ENCODE measurements around the gene MERTK. TPM values are rescaled to one million over a fixed set of nuclear protein-coding genes. Genes with fewer than 3 reads are reported as not detected.
A peak's percentile ranks its signal among the peaks of the same experiment; 100 is the strongest.

The MERTK gene
- total RNA-seq, 2 experiments from 2014 or later, result 0.08 to 0.19 TPM

GRCh38 chr2:111898703-111899514 lies 502 bp downstream of the MERTK start:
- no peaks in the 10 kb centered on the region for H3K9me3 Mint-ChIP-seq
- Histone ChIP-seq H3K36me3 (ENCODE audit: insufficient read depth, low read length) (no peaks in the 10 kb centered on the region), H3K9me3 (ENCODE audit: control insufficient read depth in 1 of 2, insufficient read depth in 1 of 2, low read length in 2 of 2) (peaks cover 0 to 5% of the 10 kb centered on the region in 2 experiments), H3K27me3 (ENCODE audit: control insufficient read depth in 1 of 2, insufficient read depth in 2 of 2, low read length in 2 of 2) (peaks cover 7 to 11% of the 10 kb centered on the region in 2 experiments), H3K27ac (ENCODE audit: low read depth in 1 of 2, low read length in 2 of 2) (no peak overlapping the region), H3K4me3 (ENCODE audit: low read length) (peak overlapping the region; percentile 63), H3K4me1 (ENCODE audit: insufficient read depth, low read length) (peaks cover 23% of the 10 kb centered on the region)
- H3K27me3 Mint-ChIP-seq, result no peaks in the 10 kb centered on the region
- TF ChIP-seq CTCF (IDR thresholded peaks at IDR 0.05), result no peak
- H3K4me3 Mint-ChIP-seq, result peak overlapping the region; percentile 86
- intact Hi-C loops (cut with DNase I, micrococcal nuclease), result no loop called here
- peak in 8 of 14 experiments; percentile 5 to 45 (median 18) for DNase-seq
- no peak overlapping the region for H3K27ac Mint-ChIP-seq
- peak; percentile 30 for ATAC-seq (ENCODE audit: poor library complexity)
- H3K36me3 Mint-ChIP-seq (ENCODE audit: low read depth), result no peaks in the 10 kb centered on the region
- CTCF ChIA-PET, result interaction anchor here (1.4 kb wide), 1 partner anchor 11 kb away, joined by 3 read pairs; no protein-coding TSS in a partner anchor
- peaks cover 23% of the 10 kb centered on the region for H3K4me1 Mint-ChIP-seq (ENCODE audit: low read depth)
- POLR2A ChIA-PET, result interaction anchor here (1.3 kb wide), 1 partner anchor 11 kb away, joined by 4 read pairs; no protein-coding TSS in a partner anchor

DNA sequence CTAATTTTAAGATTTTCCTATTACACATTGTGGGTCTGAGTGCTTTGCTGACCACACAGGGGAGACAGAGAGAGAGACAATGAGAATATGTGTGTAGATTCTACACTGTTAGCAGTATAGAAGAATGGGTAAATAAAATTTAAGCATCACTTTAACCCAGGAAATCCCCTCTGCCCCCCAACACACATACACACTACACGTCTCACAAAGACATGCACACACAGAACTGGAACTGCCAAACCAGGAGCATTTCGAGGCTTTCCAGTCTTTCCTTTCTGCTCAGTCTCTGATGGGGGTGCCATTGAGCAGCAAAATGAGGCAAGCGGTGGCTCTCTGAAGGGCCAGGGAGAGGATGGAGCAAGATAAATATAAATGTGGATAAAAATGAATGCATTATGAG lies 2.5 kb downstream of the MERTK start:
- Mint-ChIP-seq H3K4me1 (ENCODE audit: low read depth) (peaks cover 26% of the 10 kb centered on the region), H3K36me3 (ENCODE audit: low read depth) (no peaks in the 10 kb centered on the region), H3K9me3 (no peaks in the 10 kb centered on the region), H3K27ac (no peak overlapping the region), H3K4me3 (peak overlapping the region; percentile 46), H3K27me3 (no peaks in the 10 kb centered on the region)
- Histone ChIP-seq H3K27ac (ENCODE audit: low read depth in 1 of 2, low read length in 2 of 2) (no peak overlapping the region), H3K27me3 (ENCODE audit: control insufficient read depth in 1 of 2, insufficient read depth in 2 of 2, low read length in 2 of 2) (peaks cover 7 to 11% of the 10 kb centered on the region in 2 experiments), H3K36me3 (ENCODE audit: insufficient read depth, low read length) (no peaks in the 10 kb centered on the region), H3K4me3 (ENCODE audit: low read length) (no peak overlapping the region), H3K4me1 (ENCODE audit: insufficient read depth, low read length) (peaks cover 23% of the 10 kb centered on the region), H3K9me3 (ENCODE audit: control insufficient read depth in 1 of 2, insufficient read depth in 1 of 2, low read length in 2 of 2) (peaks cover 0 to 5% of the 10 kb centered on the region in 2 experiments)
- no peak for DNase-seq
- intact Hi-C loops (cut with DNase I, micrococcal nuclease), result no loop called here
- ATAC-seq (ENCODE audit: poor library complexity), result no peak
- no peak for TF ChIP-seq CTCF (IDR thresholded peaks at IDR 0.05)
- ChIA-PET POLR2A (interaction anchor here (1.0 to 1.6 kb wide), 2 partner anchors 38 to 154 kb away, joined by 3 to 6 read pairs; partner anchors contain the start of gene TMEM87B), CTCF (no interaction called here)

- POLR2A ChIA-PET, result no interaction called here
- intact Hi-C loops (cut with DNase I, micrococcal nuclease), result no loop called here
- H3K9me3 Mint-ChIP-seq, result no peaks in the 10 kb centered on the region
- TF ChIP-seq CTCF (IDR thresholded peaks at IDR 0.05), result no peak
- ATAC-seq (ENCODE audit: poor library complexity) (no peak), DNase-seq (no peak)
- peaks cover 0 to 5% of the 10 kb centered on the region in 2 experiments for H3K9me3 ChIP-seq (ENCODE audit: control insufficient read depth in 1 of 2, insufficient read depth in 1 of 2, low read length in 2 of 2)
- H3K27ac Mint-ChIP-seq, result no peak overlapping the region
- no peaks in the 10 kb centered on the region for H3K36me3 ChIP-seq (ENCODE audit: insufficient read depth, low read length)
- peaks cover 2 to 6% of the 10 kb centered on the region in 2 experiments for H3K27me3 ChIP-seq (ENCODE audit: control insufficient read depth in 1 of 2, insufficient read depth in 2 of 2, low read length in 2 of 2)
- no peaks in the 10 kb centered on the region for H3K36me3 Mint-ChIP-seq (ENCODE audit: low read depth)
- peaks cover 28% of the 10 kb centered on the region for H3K4me1 Mint-ChIP-seq (ENCODE audit: low read depth)
- H3K4me3 ChIP-seq (ENCODE audit: low read length), result no peak overlapping the region
- CTCF ChIA-PET, result no interaction called here
- no peak overlapping the region for H3K27ac ChIP-seq (ENCODE audit: low read depth in 1 of 2, low read length in 2 of 2)
- H3K4me3 Mint-ChIP-seq, result no peak overlapping the region
- peaks cover 12% of the 10 kb centered on the region for H3K4me1 ChIP-seq (ENCODE audit: insufficient read depth, low read length)
- no peaks in the 10 kb centered on the region for H3K27me3 Mint-ChIP-seq
Measured at GRCh38 chr2:111903516-111903915, 5.1 kb downstream of the MERTK start.

Data from CD4-positive, alpha-beta T cell (primary cell).